PC-3 (cell line): ENCODE data around the gene RNF123.

Experiments used
- EZH2 ChIP-seq: fragments of 300-600 bp; sonication (generic); IDR thresholded peaks from one replicate; pipeline ENCODE4 v1.6.1; 2017; ENCODE audit warnings: antibody characterized with exemption, mild to moderate bottlenecking, low read length; ENCODE audit not compliant: unreplicated experiment
- TF ChIP-seq, protein P1 (sequence below): fragments of 300-600 bp; sonication (generic); conservative IDR thresholded peaks from 2 replicates; pipeline ENCODE4 v1.5.1; 2017; ENCODE audit warnings: antibody characterized with exemption, low read depth, mild to moderate bottlenecking, low read length

DNA sequence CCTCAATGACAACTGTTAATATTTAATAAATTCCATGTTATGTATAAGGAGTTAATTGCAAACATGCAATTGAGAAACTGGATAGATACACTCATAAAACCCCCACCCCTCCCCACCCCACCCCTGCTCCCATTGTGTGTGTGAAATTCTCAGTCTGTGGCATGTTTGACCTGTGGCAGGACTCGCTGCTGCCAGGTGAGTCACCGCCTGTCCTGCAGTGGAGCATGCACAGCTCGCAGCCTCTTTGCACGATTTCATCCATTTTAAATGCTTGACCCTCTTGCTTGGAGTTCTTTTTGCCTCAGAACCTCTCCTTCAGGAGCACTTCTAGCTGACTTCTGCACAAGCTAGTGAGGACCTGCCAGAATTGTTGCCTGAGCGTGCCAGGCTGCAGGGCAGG lies 20.5 kb upstream of the RNF123 start:
- TF ChIP-seq, protein P1, sequence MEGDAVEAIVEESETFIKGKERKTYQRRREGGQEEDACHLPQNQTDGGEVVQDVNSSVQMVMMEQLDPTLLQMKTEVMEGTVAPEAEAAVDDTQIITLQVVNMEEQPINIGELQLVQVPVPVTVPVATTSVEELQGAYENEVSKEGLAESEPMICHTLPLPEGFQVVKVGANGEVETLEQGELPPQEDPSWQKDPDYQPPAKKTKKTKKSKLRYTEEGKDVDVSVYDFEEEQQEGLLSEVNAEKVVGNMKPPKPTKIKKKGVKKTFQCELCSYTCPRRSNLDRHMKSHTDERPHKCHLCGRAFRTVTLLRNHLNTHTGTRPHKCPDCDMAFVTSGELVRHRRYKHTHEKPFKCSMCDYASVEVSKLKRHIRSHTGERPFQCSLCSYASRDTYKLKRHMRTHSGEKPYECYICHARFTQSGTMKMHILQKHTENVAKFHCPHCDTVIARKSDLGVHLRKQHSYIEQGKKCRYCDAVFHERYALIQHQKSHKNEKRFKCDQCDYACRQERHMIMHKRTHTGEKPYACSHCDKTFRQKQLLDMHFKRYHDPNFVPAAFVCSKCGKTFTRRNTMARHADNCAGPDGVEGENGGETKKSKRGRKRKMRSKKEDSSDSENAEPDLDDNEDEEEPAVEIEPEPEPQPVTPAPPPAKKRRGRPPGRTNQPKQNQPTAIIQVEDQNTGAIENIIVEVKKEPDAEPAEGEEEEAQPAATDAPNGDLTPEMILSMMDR: no peak
- no peak for TF ChIP-seq EZH2
